Lower leg skin (tissue), 3 donors: ENCODE results near the gene HOXD10.

ENCODE experiments used
- CTCF ChIP-seq, 3 donors: fragments of 450-650 bp; IDR thresholded peaks; one replicate each; pipeline ENCODE4 v1.5.1; 2016; ENCODE audit warnings: antibody characterized with exemption in 3 of 3, mild to moderate bottlenecking in 3 of 3, moderate library complexity in 2 of 3
- POLR2A ChIP-seq, 2 donors: fragments of 450-650 bp; IDR thresholded peaks; one replicate each; pipeline ENCODE4 v1.6.1; 2016 to 2017; ENCODE audit warnings: antibody characterized with exemption in 2 of 2, mild to moderate bottlenecking in 1 of 2, moderate library complexity in 1 of 2

- TF ChIP-seq CTCF (IDR thresholded peaks at IDR 0.05), result no peak
- no peak for TF ChIP-seq POLR2A (IDR thresholded peaks at IDR 0.05)
These were observed 40.4 kb downstream of the HOXD10 start, which contains the start of gene HOXD3 for GRCh38 chr2:176156807-176157498.
